NCI-H526 treated with DMSO at 0.1 percent for 48 hours (cell line): ENCODE results near the gene RHOU.
"Not testable (repeated sequence)": the region's sequence is repeated elsewhere in the genome, so short reads cannot be mapped to it uniquely, and the experiment has no call there.

Experiments used
- DNase-seq: peaks from one replicate; lab custom pipeline; 2025; lab: John Stamatoyannopoulos, UW

Gene RHOU

GRCh38 chr1:228760979-228761378 lies 25.7 kb downstream of the RHOU start:
- DNase-seq, result no peak

GRCh38 chr1:228763561-228763960 lies 28.3 kb downstream of the RHOU start:
- DNase-seq, result no peak

DNA sequence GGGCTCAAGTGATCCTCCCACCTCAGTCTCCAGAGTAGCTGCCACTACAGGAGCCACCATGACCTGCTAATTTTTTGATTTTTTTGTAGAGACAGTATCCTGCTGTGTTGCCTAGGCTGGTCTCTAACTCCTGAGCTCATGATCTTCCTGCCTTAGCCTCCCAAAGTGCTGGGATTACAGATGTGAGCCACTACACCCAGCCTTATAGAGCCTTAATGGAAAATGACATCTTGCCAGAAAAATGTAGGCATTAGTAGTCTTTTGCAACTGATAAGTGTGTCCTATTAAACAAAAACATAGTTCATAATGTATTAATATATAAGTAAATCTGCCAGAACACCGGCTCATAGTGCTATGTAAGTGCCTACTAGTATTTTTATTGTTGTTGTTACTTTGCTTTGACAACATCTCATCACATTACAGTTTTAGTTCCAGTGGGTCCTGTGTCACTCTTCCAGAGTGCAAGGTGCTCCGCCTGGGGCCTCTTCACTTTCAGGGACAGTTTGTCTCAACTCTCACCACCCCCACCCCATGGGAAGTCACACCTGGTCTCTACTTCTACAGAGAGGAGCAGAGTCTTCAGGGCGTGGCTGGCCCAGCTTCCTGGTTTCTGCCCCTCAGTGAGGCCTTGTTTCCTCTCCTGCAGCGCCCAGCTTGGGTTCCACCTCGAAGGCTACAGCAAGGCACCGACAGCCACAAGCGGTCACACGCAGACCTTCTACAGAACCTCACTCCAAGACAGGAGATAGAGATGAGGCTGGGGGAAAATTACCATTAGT lies 30.1 kb downstream of the RHOU start:
- no peak for DNase-seq

DNA sequence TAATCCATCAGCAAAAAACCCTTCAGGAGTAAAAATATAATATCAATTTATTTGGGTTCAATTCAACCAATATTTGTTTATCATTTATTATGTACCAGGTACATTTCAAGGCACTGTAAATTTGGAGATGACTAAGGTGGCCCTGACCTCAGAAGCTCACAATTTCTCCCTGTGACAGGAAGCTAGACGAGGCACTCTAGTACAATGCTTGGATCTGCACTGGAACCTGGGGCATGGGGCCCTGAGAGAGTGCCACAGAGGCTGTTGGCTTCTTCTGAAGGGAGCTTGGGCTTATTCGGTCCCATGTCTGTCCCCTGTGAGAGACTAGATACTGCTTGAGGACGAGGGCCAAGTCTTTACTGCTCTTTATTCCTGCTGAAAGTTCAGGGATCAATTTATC lies 31.5 kb downstream of the RHOU start:
- no peak for DNase-seq

DNA sequence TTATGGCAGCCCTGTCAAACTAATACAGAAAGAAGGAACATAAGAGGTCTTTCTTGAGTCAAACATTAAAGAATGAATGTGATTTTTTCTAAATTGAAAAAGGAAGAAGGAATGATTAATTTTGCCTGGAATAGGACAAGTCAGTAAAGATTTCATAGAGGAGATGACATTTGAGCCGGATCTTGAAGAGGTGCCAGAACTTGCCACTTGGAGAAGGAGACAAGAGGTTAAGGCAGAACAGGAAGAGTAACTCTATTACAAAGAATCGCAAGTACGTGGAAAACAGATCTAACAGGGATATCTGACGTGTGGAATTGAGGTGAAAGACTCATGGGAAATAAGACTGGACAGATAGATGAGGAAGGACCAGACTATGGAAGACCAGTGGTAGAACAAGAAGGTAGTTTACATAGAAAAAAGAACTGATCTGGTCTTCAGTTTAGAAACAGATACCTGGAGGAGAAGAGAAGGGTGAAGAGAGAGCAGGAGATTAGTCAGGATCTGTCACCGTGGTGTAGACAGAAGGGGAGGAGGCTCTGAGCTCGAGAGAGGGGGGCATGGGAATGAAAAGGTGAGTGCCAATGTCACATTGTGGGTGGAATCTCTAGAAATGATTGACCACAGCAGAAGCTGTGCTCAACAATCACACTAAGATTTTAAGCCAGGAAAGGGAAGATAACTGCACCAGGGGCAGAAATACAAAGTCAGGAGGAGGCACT lies 32.5 kb downstream of the RHOU start:
- no peak for DNase-seq

- DNase-seq, result no peak
These were observed 33.2 kb downstream of the RHOU start for GRCh38 chr1:228768355-228769000.

GRCh38 chr1:228770779-228771223 lies 35.5 kb downstream of the RHOU start:
- DNase-seq, result no peak

DNA sequence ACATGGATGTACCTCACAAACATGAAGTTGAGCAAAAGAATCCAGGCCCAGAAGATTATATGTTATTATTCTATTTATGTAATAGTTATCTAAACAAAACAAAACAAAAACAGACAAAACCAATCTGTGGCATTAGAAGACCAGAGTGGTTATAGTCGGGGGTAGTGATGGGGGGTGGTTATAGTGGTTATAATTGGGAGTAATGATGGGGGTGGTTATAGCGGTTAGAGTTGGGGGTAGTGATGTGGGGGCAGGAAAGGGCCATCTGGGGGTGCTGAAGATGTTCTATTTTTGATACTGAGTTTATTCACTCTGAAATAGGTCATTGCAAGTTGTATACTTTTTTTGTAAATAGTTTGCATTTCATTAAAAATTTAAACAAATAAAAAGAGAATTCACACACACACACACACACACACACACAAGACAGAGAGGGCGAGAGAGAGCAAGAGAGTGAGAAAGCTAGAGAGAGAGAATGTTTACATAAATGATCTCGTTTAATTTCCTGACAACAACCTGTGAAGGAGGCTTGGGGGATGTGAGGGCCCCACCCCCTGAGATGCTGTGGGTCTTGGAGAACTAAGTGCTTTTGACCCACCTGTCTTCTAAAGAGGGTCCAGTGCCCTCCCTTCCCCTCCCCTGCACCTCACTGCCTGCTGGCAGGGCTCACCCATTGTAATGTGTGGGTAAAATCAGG lies 37.4 kb downstream of the RHOU start:
- no peak for DNase-seq

- DNase-seq, result not testable (repeated sequence)
These were observed 40.7 kb downstream of the RHOU start for GRCh38 chr1:228775946-228776345.

DNA sequence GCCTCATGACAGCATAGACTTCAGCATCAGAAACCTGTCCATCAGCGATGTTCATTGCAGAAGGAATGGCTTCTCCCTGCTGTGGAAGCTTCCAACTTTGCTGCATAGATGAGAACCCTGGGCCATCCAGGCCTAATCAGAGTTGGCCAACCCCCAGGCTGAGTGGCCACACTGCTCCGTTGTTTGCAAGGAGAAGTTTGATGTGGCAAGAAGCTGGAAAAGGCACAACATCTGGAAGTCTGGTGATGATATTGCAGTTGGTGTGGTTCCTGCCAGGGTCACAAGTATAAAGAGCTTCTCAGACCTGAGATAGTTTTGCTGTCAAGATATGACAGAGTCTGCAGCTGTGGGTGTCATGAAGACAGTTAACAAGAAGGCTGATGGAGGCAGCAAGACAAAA lies 41.2 kb downstream of the RHOU start:
- no peak for DNase-seq

DNA sequence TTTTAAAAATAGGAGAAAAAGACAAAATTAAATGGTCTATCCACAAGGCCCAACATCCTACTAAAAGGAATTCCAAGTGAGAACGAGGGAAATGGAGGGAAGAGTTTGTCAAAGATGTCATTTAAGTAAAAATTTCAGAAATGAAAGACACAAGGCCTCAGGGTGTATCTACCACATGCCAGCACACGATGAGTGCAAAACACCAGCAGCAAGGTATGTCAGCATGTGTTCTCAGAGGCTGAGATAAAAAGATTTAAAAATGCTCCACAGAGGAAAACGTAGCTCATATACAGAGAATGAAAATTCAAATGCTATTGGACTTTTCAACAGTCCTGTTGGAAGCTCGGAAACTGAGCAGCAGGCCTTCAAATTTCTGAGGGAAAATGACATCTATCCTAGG lies 42.0 kb downstream of the RHOU start:
- no peak for DNase-seq

- no peak for DNase-seq
These were observed 42.7 kb downstream of the RHOU start for GRCh38 chr1:228778026-228778425.

GRCh38 chr1:228778466-228778865 lies 43.2 kb downstream of the RHOU start:
- DNase-seq, result no peak

DNA sequence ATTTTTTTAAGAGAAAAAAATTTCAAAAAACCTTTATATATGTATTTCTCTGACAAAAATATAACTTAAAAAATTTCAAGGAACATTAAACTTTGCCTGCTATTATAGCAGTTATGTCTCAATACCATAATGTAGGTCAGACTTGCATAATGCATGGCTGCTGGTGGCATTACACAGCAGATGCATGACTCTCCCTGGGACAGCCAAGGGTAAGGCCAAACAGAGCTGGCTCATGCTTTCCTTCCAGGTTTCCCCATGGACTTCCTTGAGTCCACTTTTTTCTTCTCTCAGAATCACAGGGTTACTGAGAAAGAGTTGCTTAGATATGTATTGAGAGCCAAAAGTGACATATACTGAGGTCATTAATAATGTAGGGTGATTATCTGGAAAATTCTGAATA lies 43.7 kb downstream of the RHOU start:
- DNase-seq, result no peak

DNA sequence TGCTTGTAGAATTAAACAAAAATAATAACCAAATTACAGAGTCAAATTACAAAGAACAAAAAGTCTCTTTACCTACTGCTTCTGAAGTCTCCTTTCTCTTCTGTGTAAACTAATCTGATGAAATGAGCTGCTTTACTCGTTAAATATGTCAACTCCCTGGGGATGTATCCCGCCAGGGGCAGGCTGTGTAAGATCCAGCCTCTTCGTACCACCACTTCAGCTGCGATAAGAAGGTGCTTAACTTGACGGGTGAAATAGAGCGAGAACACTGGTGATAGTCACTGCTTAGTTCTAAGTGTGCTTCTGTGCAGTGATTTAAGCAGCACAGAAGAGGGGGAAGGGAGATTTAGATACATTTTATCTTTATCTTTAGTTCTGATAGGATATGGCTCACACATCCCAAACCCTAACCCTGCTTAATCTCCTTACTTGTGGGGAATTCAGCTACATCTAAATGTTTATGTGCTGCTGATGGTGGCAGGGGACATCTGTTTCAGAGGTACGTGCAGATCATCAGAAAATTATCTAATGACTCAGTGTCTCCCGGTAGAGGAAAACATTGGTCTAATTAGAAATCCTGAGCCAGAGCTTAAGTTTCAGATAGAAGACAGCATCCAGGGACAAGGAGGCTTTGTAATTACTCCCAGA lies 46.0 kb downstream of the RHOU start:
- DNase-seq, result peak; percentile 61

DNA sequence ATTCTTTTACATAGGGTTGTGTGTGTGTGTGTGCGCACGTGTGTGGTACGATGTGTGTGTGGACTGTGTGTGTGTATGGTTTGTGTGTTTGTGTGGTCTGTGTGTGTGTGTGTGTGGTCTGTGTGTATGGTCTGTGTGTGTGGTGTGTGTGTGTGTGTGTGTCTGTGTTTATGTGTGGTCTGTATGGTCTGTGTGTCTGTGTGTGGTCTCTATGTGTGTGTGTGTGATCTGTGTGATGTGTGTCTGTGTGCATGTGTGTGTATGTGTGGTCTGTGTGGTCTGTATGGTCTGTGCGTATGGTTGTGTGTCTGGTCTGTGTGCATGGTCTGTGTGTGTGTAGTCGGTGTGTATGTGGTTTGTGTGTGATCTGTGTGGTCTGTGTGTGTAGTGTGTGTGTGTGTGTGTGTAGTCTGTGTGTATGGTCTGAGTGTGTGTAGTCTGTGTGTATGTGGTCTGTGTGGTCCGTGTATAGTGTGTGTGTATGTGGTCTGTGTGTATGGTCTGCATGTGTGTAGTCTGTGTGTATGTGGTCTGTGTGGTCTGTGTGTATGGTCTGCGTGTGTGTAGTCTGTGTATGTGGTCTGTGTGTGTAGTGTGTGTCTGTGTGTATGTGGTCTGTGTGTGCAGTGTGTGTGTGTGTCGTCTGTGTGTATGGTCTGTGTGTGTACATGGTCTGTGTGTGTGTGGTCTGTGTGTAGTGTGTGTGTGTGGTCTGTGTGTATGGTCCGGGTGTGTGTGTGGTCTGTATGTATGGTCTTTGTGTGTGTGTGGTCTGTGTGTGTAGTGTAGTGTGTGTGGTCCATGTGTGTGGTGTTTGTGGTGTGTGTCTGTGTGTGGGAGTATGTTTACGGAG lies 46.8 kb downstream of the RHOU start:
- DNase-seq, result no peak

- DNase-seq, result peak; percentile 6
These were observed 47.6 kb downstream of the RHOU start for GRCh38 chr1:228782662-228783417.

- no peak for DNase-seq
These were observed 48.2 kb downstream of the RHOU start for GRCh38 chr1:228783418-228784040.

GRCh38 chr1:228784181-228784580 lies 48.9 kb downstream of the RHOU start:
- no peak for DNase-seq
